MM.1S (cell line): ENCODE results near the gene RGS12.
"Not testable (repeated sequence)": the region's sequence is repeated elsewhere in the genome, so short reads cannot be mapped to it uniquely, and the experiment has no call there.

Source experiments
- EZH2 ChIP-seq: fragments of 300-600 bp; sonication (generic); optimal IDR thresholded peaks from 2 replicates; pipeline ENCODE3; 2017; ENCODE audit warnings: low read depth, mild to moderate bottlenecking, antibody characterized with exemption, low read length, mixed read lengths
- EZH2phosphoT487 ChIP-seq: fragments of 300-600 bp; sonication (generic); IDR thresholded peaks from 2 replicates; pipeline ENCODE4 v1.6.1; 2018; ENCODE audit warnings: antibody characterized with exemption, low read length
- TF ChIP-seq, protein P1 (sequence below): fragments of 300-600 bp; sonication (generic); IDR thresholded peaks from 2 replicates; pipeline ENCODE4 v1.5.1; 2016; ENCODE audit warnings: antibody characterized with exemption, low read length, mixed read lengths

- TF ChIP-seq, protein P1, sequence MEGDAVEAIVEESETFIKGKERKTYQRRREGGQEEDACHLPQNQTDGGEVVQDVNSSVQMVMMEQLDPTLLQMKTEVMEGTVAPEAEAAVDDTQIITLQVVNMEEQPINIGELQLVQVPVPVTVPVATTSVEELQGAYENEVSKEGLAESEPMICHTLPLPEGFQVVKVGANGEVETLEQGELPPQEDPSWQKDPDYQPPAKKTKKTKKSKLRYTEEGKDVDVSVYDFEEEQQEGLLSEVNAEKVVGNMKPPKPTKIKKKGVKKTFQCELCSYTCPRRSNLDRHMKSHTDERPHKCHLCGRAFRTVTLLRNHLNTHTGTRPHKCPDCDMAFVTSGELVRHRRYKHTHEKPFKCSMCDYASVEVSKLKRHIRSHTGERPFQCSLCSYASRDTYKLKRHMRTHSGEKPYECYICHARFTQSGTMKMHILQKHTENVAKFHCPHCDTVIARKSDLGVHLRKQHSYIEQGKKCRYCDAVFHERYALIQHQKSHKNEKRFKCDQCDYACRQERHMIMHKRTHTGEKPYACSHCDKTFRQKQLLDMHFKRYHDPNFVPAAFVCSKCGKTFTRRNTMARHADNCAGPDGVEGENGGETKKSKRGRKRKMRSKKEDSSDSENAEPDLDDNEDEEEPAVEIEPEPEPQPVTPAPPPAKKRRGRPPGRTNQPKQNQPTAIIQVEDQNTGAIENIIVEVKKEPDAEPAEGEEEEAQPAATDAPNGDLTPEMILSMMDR, result not testable (repeated sequence)
- not testable (repeated sequence) for TF ChIP-seq EZH2, EZH2phosphoT487
Observed at GRCh38 chr4:3300882-3301281, 8.1 kb downstream of the RGS12 start.
